Ishikawa (cell line): ENCODE data around the gene KDELR1.

Experiments used
- CEBPB ChIP-seq: IDR thresholded peaks from 2 replicates; pipeline ENCODE4 v1.6.1; 2012
- CREB1 ChIP-seq: IDR thresholded peaks from 2 replicates; pipeline ENCODE4 v1.6.1; 2012; ENCODE audit warnings: low read depth
- EGR1 ChIP-seq: IDR thresholded peaks from 2 replicates; pipeline ENCODE4 v1.6.1; 2012
- EP300 ChIP-seq: IDR thresholded peaks from 2 replicates; pipeline ENCODE4 v1.6.1; 2012; ENCODE audit warnings: borderline replicate concordance
- FOXM1 ChIP-seq: IDR thresholded peaks from 2 replicates; pipeline ENCODE4 v1.6.1; 2012; ENCODE audit warnings: low read depth, borderline replicate concordance
- NFIC ChIP-seq: IDR thresholded peaks from 2 replicates; pipeline ENCODE4 v1.6.1; 2012
- RAD21 ChIP-seq: IDR thresholded peaks from 2 replicates; pipeline ENCODE4 v1.6.1; 2012; ENCODE audit warnings: low read depth
- TAF1 ChIP-seq: IDR thresholded peaks from 2 replicates; pipeline ENCODE4 v1.6.1; 2012; ENCODE audit warnings: low read depth, mild to moderate bottlenecking
- TCF12 ChIP-seq: IDR thresholded peaks from 2 replicates; pipeline ENCODE4 v1.6.1; 2012; ENCODE audit warnings: low read depth
- TEAD4 ChIP-seq: IDR thresholded peaks from 2 replicates; pipeline ENCODE4 v1.6.1; 2012
- YY1 ChIP-seq: IDR thresholded peaks from 2 replicates; pipeline ENCODE4 v1.6.1; 2012; ENCODE audit warnings: low read depth
- ZBTB7A ChIP-seq: IDR thresholded peaks from 2 replicates; pipeline ENCODE4 v1.6.1; 2012; ENCODE audit warnings: low read depth
- TF ChIP-seq, protein P1 (sequence below): IDR thresholded peaks from 2 replicates; pipeline ENCODE4 v1.6.1; 2012
- TF ChIP-seq, protein P2 (sequence below): IDR thresholded peaks from 2 replicates; pipeline ENCODE4 v1.6.1; 2012
- TF ChIP-seq, protein P3 (sequence below): IDR thresholded peaks from 2 replicates; pipeline ENCODE4 v1.6.1; 2012; ENCODE audit warnings: low read depth, mild to moderate bottlenecking

The KDELR1 gene

DNA sequence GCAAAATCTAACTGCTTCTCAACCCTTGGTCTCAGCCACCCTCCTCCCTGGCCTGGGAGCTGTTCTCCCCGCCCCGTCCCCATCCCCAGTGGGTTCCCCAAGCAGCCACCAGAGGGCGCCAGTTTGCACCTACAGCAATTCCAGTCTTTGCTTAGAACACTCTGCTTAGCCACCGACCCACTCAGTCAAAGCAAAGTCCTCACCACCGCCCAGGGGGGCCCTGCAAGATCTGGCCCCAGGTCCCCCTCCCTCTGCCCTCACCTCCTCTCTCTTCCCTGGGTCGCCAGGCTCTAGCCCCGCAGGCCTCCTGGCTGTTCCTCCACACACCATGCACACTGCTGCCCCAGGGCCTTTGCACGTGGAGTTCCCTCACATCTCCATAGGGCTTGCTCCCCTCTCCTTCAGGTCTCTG, 40.0 kb downstream of the KDELR1 start:
- TF ChIP-seq RAD21 = peak; percentile 58
- no peak for TF ChIP-seq ZBTB7A
- TF ChIP-seq NFIC = no peak
- no peak for TF ChIP-seq TAF1
- TF ChIP-seq YY1 = no peak

DNA sequence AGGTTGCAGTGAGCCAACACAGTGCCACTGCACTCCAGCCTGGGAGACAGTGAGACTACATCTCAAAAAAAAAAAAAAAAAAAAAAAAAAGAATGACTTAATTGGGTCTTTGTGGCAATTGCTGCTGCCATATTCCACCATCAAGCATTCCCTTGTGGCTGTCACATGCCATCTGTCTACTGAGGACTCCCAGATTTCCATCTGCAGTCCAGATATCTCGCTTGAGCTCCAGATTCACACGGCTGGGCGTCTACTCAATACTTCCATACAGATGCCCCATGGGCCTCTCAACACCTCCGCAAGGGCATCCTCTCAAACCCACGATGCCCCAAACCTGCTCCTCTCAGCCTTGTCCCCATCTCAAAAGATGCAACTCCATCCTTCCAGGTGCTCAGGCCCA, 40.5 kb downstream of the KDELR1 start:
- no peak for TF ChIP-seq TEAD4
- TF ChIP-seq ZBTB7A = no peak
- TF ChIP-seq RAD21 = no peak
- TF ChIP-seq, protein P1, sequence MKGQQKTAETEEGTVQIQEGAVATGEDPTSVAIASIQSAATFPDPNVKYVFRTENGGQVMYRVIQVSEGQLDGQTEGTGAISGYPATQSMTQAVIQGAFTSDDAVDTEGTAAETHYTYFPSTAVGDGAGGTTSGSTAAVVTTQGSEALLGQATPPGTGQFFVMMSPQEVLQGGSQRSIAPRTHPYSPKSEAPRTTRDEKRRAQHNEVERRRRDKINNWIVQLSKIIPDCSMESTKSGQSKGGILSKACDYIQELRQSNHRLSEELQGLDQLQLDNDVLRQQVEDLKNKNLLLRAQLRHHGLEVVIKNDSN = no peak
- TF ChIP-seq, protein P2, sequence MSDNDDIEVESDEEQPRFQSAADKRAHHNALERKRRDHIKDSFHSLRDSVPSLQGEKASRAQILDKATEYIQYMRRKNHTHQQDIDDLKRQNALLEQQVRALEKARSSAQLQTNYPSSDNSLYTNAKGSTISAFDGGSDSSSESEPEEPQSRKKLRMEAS = no peak
- TF ChIP-seq CEBPB = no peak
- no peak for TF ChIP-seq TCF12
- no peak for TF ChIP-seq YY1
- TF ChIP-seq EP300 = no peak
- no peak for TF ChIP-seq TAF1
- no peak for TF ChIP-seq NFIC
- no peak for TF ChIP-seq FOXM1
- TF ChIP-seq, protein P3, sequence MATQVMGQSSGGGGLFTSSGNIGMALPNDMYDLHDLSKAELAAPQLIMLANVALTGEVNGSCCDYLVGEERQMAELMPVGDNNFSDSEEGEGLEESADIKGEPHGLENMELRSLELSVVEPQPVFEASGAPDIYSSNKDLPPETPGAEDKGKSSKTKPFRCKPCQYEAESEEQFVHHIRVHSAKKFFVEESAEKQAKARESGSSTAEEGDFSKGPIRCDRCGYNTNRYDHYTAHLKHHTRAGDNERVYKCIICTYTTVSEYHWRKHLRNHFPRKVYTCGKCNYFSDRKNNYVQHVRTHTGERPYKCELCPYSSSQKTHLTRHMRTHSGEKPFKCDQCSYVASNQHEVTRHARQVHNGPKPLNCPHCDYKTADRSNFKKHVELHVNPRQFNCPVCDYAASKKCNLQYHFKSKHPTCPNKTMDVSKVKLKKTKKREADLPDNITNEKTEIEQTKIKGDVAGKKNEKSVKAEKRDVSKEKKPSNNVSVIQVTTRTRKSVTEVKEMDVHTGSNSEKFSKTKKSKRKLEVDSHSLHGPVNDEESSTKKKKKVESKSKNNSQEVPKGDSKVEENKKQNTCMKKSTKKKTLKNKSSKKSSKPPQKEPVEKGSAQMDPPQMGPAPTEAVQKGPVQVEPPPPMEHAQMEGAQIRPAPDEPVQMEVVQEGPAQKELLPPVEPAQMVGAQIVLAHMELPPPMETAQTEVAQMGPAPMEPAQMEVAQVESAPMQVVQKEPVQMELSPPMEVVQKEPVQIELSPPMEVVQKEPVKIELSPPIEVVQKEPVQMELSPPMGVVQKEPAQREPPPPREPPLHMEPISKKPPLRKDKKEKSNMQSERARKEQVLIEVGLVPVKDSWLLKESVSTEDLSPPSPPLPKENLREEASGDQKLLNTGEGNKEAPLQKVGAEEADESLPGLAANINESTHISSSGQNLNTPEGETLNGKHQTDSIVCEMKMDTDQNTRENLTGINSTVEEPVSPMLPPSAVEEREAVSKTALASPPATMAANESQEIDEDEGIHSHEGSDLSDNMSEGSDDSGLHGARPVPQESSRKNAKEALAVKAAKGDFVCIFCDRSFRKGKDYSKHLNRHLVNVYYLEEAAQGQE = no peak
- no peak for TF ChIP-seq EGR1
- no peak for TF ChIP-seq CREB1

DNA sequence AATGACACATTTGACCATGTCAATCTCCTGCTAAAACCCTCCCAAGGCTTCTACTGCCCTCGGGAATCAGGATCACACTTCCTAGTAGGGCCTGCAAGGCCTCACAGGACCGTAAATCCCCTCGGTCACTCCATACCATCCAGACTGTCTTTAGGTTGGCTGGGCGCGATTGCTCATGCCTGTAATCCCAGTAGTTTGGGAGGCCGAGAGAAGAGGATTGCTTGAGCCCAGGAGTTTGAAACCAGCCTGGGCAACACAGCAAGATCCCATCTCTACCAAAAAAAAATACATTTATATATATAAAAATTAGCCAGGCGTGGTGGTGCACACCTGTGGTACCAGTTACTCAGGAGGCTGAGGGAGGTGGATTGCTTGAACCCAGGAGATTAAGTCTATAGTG, 42.6 kb downstream of the KDELR1 start:
- TF ChIP-seq FOXM1 = no peak

DNA sequence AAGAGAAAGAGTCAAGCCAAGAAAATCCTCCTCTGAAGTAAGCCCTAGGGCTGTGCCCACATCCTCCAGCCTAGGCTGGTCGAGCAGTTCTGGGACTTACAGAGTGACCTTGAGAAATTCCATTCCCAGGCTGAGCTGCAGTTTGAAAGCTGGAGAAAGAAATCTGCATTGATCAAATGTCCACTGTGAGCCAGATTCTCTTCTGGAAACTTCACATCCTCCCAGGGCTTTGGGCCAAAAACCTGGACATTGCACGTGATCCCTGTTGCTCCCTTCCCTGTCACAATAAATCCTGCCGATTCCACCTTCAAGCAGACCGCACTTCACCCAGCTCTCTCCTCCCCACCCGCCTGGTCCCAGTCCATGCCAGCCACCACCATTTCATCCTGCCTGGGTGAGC, 43.3 kb downstream of the KDELR1 start:
- no peak for TF ChIP-seq EGR1
- no peak for TF ChIP-seq ZBTB7A
- TF ChIP-seq RAD21 = no peak
- TF ChIP-seq FOXM1 = no peak
- no peak for TF ChIP-seq YY1
- TF ChIP-seq EP300 = no peak
- TF ChIP-seq TCF12 = no peak
- TF ChIP-seq, protein P2 = no peak
- TF ChIP-seq, protein P3 = no peak
- no peak for TF ChIP-seq CREB1
- TF ChIP-seq, protein P1 = no peak
- TF ChIP-seq NFIC = no peak
- TF ChIP-seq TAF1 = no peak
- no peak for TF ChIP-seq CEBPB
- no peak for TF ChIP-seq TEAD4

DNA sequence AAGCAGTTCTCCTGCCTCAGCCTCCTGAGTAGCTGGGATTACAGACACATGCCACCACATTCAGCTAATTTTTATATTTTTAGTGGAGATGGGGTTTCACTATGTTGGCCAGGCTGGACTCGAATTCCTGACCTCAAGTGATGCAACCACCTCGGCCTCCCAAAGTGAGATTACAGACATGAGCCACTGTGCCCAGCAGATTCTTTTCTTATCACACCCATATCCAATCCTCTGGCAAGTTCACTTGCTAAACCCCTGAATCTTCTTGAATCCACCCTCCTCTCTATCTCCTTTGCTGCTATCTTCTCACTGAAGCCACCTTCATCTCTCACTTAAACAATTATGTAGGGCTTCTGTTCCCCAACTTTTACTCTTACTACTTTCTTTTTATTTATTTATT, 45.2 kb downstream of the KDELR1 start:
- TF ChIP-seq CEBPB = no peak
- no peak for TF ChIP-seq TAF1
- TF ChIP-seq NFIC = no peak
- no peak for TF ChIP-seq FOXM1
- no peak for TF ChIP-seq RAD21
- TF ChIP-seq YY1 = no peak
- TF ChIP-seq TCF12 = no peak
- no peak for TF ChIP-seq EGR1
- no peak for TF ChIP-seq ZBTB7A

DNA sequence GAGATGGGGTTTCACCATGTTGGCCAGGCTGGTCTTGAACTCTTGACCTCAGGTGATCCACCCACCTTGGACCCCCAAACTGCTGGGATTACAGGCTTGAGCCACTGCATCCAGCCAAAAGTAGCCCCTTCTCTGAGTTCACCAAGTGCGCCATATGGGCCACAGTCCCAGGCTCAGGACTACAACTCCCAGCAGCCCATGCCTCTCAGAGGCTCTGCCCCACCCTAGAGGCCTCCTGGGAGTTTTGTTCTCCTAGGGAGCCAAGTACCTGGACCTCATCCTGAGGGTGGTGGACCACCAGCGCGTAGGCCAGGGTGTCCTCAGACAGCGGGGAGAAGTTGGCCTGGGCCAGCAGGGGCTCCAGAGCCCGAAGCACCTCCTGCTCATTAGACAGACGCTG, 46.5 kb downstream of the KDELR1 start:
- TF ChIP-seq FOXM1 (no peak), TAF1 (no peak), NFIC (no peak), EGR1 (no peak), TEAD4 (no peak), TCF12 (no peak), CEBPB (no peak), EP300 (no peak), CREB1 (no peak), YY1 (no peak), RAD21 (no peak), ZBTB7A (no peak)
- TF ChIP-seq, protein P3 = no peak
- TF ChIP-seq, protein P1 = no peak
- TF ChIP-seq, protein P2 = no peak
